ENCODE results near the gene LIPE. TPM values are rescaled to one million over a fixed set of nuclear protein-coding genes. Genes with fewer than 3 reads are reported as not detected.
A peak's percentile ranks its signal among the peaks of the same experiment; 100 is the strongest.

Gene LIPE
- total RNA-seq, 1 donor from 2014 or later = 54.9 TPM

- peak; percentile 71 for DNase-seq (ENCODE audit: low spot score)
- intact Hi-C loops (cut with DNase I) = loop anchor here (10.0 kb wide), 1 partner anchor 177 kb away; the partner anchor contains the start of gene GSK3A
Observed at GRCh38 chr19:42421591-42422031, 5.6 kb downstream of the LIPE start.

- intact Hi-C loops (cut with DNase I) = loop anchor here (10.0 kb wide), 1 partner anchor 176 kb away; the partner anchor contains the start of gene GSK3A
- peak; percentile 76 for DNase-seq (ENCODE audit: low spot score)
Observed at GRCh38 chr19:42421101-42421500, 6.1 kb downstream of the LIPE start.

GRCh38 chr19:42420055-42420544 is 7.1 kb downstream of the LIPE start:
- peak; percentile 73 for DNase-seq (ENCODE audit: low spot score)
- intact Hi-C loops (cut with DNase I) = loop anchor here (10.0 kb wide), 1 partner anchor 175 kb away; the partner anchor contains the start of gene GSK3A

GRCh38 chr19:42419309-42419708 is 7.9 kb downstream of the LIPE start:
- intact Hi-C loops (cut with DNase I) = no loop called here
- DNase-seq (ENCODE audit: low spot score) = peak; percentile 76

GRCh38 chr19:42412661-42413076 is 14.5 kb downstream of the LIPE start:
- intact Hi-C loops (cut with DNase I) = no loop called here
- DNase-seq (ENCODE audit: low spot score) = no peak

- no peak for DNase-seq (ENCODE audit: low spot score)
Observed at GRCh38 chr19:42412227-42412626, 15.0 kb downstream of the LIPE start.

GRCh38 chr19:42411581-42412178 is 15.5 kb downstream of the LIPE start:
- no peak for DNase-seq (ENCODE audit: low spot score)
- intact Hi-C loops (cut with DNase I) = no loop called here

More at GRCh38 chr19:42412227-42412626, 15.0 kb downstream of the LIPE start:
- intact Hi-C loops (cut with DNase I) = no loop called here

GRCh38 chr19:42410371-42410770 is 16.8 kb downstream of the LIPE start:
- intact Hi-C loops (cut with DNase I) = no loop called here
- no peak for DNase-seq (ENCODE audit: low spot score)

GRCh38 chr19:42409477-42409876 is 17.7 kb downstream of the LIPE start:
- intact Hi-C loops (cut with DNase I) = no loop called here
- DNase-seq (ENCODE audit: low spot score) = peak; percentile 79

- intact Hi-C loops (cut with DNase I) = no loop called here
- DNase-seq (ENCODE audit: low spot score) = no peak
Observed at GRCh38 chr19:42407816-42408175, 19.4 kb downstream of the LIPE start.

GRCh38 chr19:42407085-42407815 is 19.9 kb downstream of the LIPE start:
- intact Hi-C loops (cut with DNase I) = no loop called here

GRCh38 chr19:42406111-42406510 is 21.1 kb downstream of the LIPE start:
- intact Hi-C loops (cut with DNase I) = no loop called here
- no peak for DNase-seq (ENCODE audit: low spot score)

More at GRCh38 chr19:42407085-42407815, 19.9 kb downstream of the LIPE start:
- DNase-seq (ENCODE audit: low spot score) = no peak

- intact Hi-C loops (cut with DNase I) = no loop called here
- DNase-seq (ENCODE audit: low spot score) = no peak
Observed at GRCh38 chr19:42403586-42403985, 23.6 kb downstream of the LIPE start.

GRCh38 chr19:42402376-42403116 is 24.6 kb downstream of the LIPE start:
- DNase-seq (ENCODE audit: low spot score) = no peak
- intact Hi-C loops (cut with DNase I) = loop anchor here (1.0 kb wide), 1 partner anchor 33 kb away; no protein-coding TSS in a partner anchor

- intact Hi-C loops (cut with DNase I) = loop anchor here (1.0 kb wide), 1 partner anchor 34 kb away; no protein-coding TSS in a partner anchor
Observed at GRCh38 chr19:42401365-42402303, 25.6 kb downstream of the LIPE start.

GRCh38 chr19:42400404-42400803 is 26.8 kb downstream of the LIPE start:
- no peak for DNase-seq (ENCODE audit: low spot score)
- intact Hi-C loops (cut with DNase I) = no loop called here

More at GRCh38 chr19:42401365-42402303, 25.6 kb downstream of the LIPE start:
- DNase-seq (ENCODE audit: low spot score) = peak; percentile 87

- intact Hi-C loops (cut with DNase I) = loop anchor here (5.0 kb wide), 1 partner anchor 70 kb away; the partner anchor contains the start of gene MEGF8
- DNase-seq (ENCODE audit: low spot score) = no peak
Observed at GRCh38 chr19:42397263-42398166, 29.7 kb downstream of the LIPE start.

Data from cardiac septum (tissue), 1 donor.